ENCODE measurements around the gene ALG9.

DNA sequence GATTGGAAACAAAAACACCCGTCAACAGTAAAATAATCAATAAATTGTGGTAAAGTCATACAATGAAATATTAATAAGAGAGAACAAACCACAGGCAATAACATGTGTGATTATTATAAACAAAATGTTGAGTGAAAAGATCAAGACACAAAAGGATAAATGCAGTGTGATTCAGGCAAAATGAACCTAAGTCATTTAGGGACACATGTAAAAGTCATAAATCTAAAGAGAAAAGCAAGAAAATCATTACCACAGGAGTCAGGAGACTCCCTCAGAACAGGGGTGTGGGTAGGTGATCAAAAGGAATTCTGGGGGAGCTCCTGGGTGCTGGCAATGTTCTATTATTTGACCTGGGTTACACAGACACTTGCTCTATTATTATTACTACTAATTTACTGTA lies 57.3 kb downstream of the ALG9 start:
- TF ChIP-seq, protein P1, sequence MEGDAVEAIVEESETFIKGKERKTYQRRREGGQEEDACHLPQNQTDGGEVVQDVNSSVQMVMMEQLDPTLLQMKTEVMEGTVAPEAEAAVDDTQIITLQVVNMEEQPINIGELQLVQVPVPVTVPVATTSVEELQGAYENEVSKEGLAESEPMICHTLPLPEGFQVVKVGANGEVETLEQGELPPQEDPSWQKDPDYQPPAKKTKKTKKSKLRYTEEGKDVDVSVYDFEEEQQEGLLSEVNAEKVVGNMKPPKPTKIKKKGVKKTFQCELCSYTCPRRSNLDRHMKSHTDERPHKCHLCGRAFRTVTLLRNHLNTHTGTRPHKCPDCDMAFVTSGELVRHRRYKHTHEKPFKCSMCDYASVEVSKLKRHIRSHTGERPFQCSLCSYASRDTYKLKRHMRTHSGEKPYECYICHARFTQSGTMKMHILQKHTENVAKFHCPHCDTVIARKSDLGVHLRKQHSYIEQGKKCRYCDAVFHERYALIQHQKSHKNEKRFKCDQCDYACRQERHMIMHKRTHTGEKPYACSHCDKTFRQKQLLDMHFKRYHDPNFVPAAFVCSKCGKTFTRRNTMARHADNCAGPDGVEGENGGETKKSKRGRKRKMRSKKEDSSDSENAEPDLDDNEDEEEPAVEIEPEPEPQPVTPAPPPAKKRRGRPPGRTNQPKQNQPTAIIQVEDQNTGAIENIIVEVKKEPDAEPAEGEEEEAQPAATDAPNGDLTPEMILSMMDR (IDR thresholded peaks at IDR 0.05) = no peak
- no peak for TF ChIP-seq POLR2A (IDR thresholded peaks at IDR 0.05)
